Sigmoid colon (tissue), 7 donors: Measurements from ENCODE around the gene EHBP1L1. TPM values are rescaled to one million over a fixed set of nuclear protein-coding genes. Genes with fewer than 3 reads are reported as not detected.

Experiments
- DNase-seq: peaks from one replicate; pipeline ENCODE4 v3.0.0-alpha.2; 2019
- H3K27ac ChIP-seq, 4 donors: fragments of 200-600 bp; sonication (generic); one replicate each; pipeline ENCODE4 v1.5.1; 2016 to 2019; ENCODE audit warnings: mild to moderate bottlenecking in 1 of 4
- H3K27me3 ChIP-seq, 3 donors: fragments of 200-600 bp; sonication (generic); one replicate each; pipeline ENCODE4 v1.5.1; 2019; ENCODE audit warnings: mild to moderate bottlenecking in 1 of 3
- H3K36me3 ChIP-seq, 4 donors: fragments of 200-600 bp; sonication (generic); one replicate each; pipeline ENCODE4 v1.5.1; 2016 to 2019
- H3K4me1 ChIP-seq, 4 donors: fragments of 200-600 bp; sonication (generic); one replicate each; pipeline ENCODE4 v1.5.1; 2017 to 2019
- H3K4me3 ChIP-seq, 4 donors: fragments of 200-600 bp; sonication (generic); one replicate each; pipeline ENCODE4 v1.5.1; 2017 to 2019; ENCODE audit warnings: mild to moderate bottlenecking in 2 of 4, moderate library complexity in 1 of 4
- H3K9me3 ChIP-seq, 4 donors: fragments of 200-600 bp in 3 of 4; sonication (generic) in 3 of 4; one replicate each; pipeline versions ENCODE4 v1.5.1 to v1.6.1; 2013 to 2019
- EP300 ChIP-seq, 4 donors: sonication (generic); formaldehyde crosslinking; IDR thresholded peaks; one replicate each; pipeline ENCODE4 v1.6.1; 2017; ENCODE audit warnings: antibody characterized with exemption in 4 of 4
- POLR2A ChIP-seq, 2 donors: fragments of 450-650 bp; IDR thresholded peaks; one replicate each; pipeline ENCODE4 v1.6.1; 2016; ENCODE audit warnings: antibody characterized with exemption in 2 of 2, mild to moderate bottlenecking in 2 of 2, moderate library complexity in 2 of 2
- POLR2AphosphoS5 ChIP-seq, 4 donors: sonication (generic); formaldehyde crosslinking; IDR thresholded peaks; one replicate each; pipeline ENCODE4 v1.6.1; 2017; ENCODE audit warnings: antibody characterized with exemption in 4 of 4
- WGBS, 2 donors: extraction: QIAGEN DNeasy Blood & Tissue Kit; methylation state at CpG; one replicate each; pipeline ENCODE4 v1.1.7; 2013; 5-methylcytosine and 5-hydroxymethylcytosine counted together
- intact Hi-C: fragments of 100-400 bp; cut with DNase I; formaldehyde crosslinking; loops from one replicate; pipeline ENCODE4 v1.15.1; 2023
- polyA plus RNA-seq, 3 donors: library from polyadenylated mRNA; stranded (reverse); fragments of 200-250 nt; gene quantifications; one replicate each; pipeline ENCODE4 v1.2.3, GENCODE V29; 2013
- total RNA-seq, 4 donors: library from RNA; depleted of rRNA; stranded (reverse); fragments of >200 nt; gene quantifications; one replicate each; pipeline ENCODE4 v1.1.0, GENCODE V29; 2016
- TF ChIP-seq, protein P1 (sequence below), 4 experiments: fragments of 450-650 bp in 3 of 4; fragments of 200-600 bp in 1 of 4; IDR thresholded peaks; one replicate each; pipeline ENCODE4 v1.5.1; 2016 to 2019; ENCODE audit warnings: antibody characterized with exemption in 4 of 4, mild to moderate bottlenecking in 3 of 4, moderate library complexity in 2 of 4
- donor health status: healthy with polysubstance abuse.
- donor health status: Bipolar disorder and iron deficiency.
- donor health status: healthy.

EHBP1L1 gene
- total and polyA plus RNA-seq, 7 donors = 31.2 to 366 (median 148) TPM

DNA sequence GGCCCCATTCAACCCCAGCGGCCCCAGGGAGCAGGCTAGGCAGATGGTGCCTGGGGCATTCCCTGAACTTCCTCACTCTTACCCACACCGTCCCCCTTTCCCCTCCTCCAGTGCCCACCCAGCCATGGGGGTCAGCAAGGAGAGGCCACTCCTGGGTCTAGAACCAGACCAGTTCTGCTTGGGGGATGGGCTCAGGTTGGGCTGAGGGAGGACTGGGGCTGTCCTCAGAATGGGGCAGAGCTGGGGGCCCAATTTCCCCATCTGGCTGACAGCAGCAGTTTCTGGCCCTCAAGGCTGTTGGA, 38.6 kb upstream of the EHBP1L1 start:
- 84 to 88% methylated on average over 2 of the region's 2 CpGs for WGBS, 2 donors

DNA sequence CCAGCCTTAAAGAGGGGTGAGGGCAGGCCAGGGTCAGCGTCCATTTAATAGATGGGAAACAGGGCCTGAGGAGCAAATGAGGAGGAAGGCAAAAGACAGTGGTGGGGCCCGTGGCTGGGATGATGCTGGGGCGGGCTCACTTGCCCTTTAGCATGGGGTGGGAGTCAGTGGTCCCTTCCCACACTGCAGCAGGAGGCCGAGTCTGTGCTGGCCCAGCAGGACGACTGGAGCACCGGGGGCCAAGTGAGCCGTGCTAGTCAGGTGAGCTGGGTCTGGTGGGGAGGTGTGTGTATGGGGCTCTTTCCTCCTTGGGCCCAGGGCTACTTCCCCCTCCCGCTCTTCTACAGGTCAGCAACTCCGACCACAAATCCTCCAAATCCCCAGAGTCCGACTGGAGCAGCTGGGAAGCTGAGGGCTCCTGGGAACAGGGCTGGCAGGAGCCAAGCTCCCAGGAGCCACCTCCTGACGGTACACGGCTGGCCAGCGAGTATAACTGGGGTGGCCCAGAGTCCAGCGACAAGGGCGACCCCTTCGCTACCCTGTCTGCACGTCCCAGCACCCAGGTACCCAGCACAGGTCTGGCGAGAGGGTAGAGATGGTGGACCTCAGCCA, 38.1 kb upstream of the EHBP1L1 start:
- H3K4me1 ChIP-seq = peaks cover 0 to 30% (median 26%) of the 10 kb centered on the region in 4 donors

More for the DNA sequence above, 38.6 kb upstream of the EHBP1L1 start:
- TF ChIP-seq POLR2A (IDR thresholded peaks at IDR 0.05) (no peak), POLR2AphosphoS5 (IDR thresholded peaks at IDR 0.05) (no peak), EP300 (IDR thresholded peaks at IDR 0.05) (no peak)
- TF ChIP-seq, protein P1, sequence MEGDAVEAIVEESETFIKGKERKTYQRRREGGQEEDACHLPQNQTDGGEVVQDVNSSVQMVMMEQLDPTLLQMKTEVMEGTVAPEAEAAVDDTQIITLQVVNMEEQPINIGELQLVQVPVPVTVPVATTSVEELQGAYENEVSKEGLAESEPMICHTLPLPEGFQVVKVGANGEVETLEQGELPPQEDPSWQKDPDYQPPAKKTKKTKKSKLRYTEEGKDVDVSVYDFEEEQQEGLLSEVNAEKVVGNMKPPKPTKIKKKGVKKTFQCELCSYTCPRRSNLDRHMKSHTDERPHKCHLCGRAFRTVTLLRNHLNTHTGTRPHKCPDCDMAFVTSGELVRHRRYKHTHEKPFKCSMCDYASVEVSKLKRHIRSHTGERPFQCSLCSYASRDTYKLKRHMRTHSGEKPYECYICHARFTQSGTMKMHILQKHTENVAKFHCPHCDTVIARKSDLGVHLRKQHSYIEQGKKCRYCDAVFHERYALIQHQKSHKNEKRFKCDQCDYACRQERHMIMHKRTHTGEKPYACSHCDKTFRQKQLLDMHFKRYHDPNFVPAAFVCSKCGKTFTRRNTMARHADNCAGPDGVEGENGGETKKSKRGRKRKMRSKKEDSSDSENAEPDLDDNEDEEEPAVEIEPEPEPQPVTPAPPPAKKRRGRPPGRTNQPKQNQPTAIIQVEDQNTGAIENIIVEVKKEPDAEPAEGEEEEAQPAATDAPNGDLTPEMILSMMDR (IDR thresholded peaks at IDR 0.05) = no peak
- no peaks in the 10 kb centered on the region for H3K27me3 ChIP-seq
- intact Hi-C loops = no loop called here
- no peak for DNase-seq
- H3K36me3 ChIP-seq = peaks cover 7 to 70% (median 38%) of the 10 kb centered on the region in 4 donors
- no peaks in the 10 kb centered on the region for H3K9me3 ChIP-seq
- H3K27ac ChIP-seq = no peak overlapping the region
- H3K4me3 ChIP-seq = no peak overlapping the region
- peaks cover 0 to 30% (median 26%) of the 10 kb centered on the region in 4 donors for H3K4me1 ChIP-seq

DNA sequence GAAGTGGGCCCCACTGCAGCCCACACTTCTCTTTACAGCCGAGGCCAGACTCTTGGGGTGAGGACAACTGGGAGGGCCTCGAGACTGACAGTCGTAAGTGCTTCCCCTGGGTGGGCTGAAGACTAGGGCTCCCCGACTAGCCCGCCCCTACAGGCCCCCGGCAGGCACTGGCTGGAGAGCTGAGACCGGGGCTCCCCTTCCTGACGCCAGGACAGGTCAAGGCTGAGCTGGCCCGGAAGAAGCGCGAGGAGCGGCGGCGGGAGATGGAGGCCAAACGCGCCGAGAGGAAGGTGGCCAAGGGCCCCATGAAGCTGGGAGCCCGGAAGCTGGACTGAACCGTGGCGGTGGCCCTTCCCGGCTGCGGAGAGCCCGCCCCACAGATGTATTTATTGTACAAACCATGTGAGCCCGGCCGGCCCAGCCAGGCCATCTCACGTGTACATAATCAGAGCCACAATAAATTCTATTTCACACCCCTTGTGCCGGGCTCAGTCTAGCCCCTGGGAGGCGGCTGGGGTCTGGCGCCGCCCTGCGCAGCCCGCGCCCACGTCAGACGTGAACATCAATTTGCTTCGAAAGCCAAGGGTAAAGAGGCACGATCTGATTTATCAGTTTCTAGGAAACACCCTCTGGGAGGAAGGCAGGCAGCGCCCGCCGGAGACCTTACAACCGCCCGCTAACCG, 37.5 kb upstream of the EHBP1L1 start:
- H3K27me3 ChIP-seq = no peaks in the 10 kb centered on the region
- peaks cover 0 to 30% (median 26%) of the 10 kb centered on the region in 4 donors for H3K4me1 ChIP-seq
- peak overlapping the region in 1 of 4 donors; percentile 94 for H3K27ac ChIP-seq
- 90 to 91% methylated on average over 43 of the region's 43 CpGs for WGBS, 2 donors
- TF ChIP-seq POLR2AphosphoS5 (IDR thresholded peaks at IDR 0.05) (peak in 1 of 4 donors; percentile 15), POLR2A (IDR thresholded peaks at IDR 0.05) (no peak)
- peak; percentile 68 for DNase-seq
- no peak overlapping the region for H3K4me3 ChIP-seq
- intact Hi-C loops = no loop called here
- H3K36me3 ChIP-seq = peaks cover 0 to 67% (median 29%) of the 10 kb centered on the region in 4 donors
- no peaks in the 10 kb centered on the region for H3K9me3 ChIP-seq

More for the DNA sequence above, 38.1 kb upstream of the EHBP1L1 start:
- Histone ChIP-seq H3K27ac (no peak overlapping the region), H3K27me3 (no peaks in the 10 kb centered on the region), H3K9me3 (no peaks in the 10 kb centered on the region), H3K36me3 (peaks cover 2 to 67% (median 34%) of the 10 kb centered on the region in 4 donors), H3K4me3 (no peak overlapping the region)
- TF ChIP-seq POLR2A (IDR thresholded peaks at IDR 0.05) (no peak), EP300 (IDR thresholded peaks at IDR 0.05) (no peak), POLR2AphosphoS5 (IDR thresholded peaks at IDR 0.05) (no peak)
- TF ChIP-seq, protein P1 (IDR thresholded peaks at IDR 0.05) = no peak
- WGBS, 2 donors = 88 to 89% methylated on average over 18 of the region's 18 CpGs
- DNase-seq = peak; percentile 64
- intact Hi-C loops = no loop called here

DNA sequence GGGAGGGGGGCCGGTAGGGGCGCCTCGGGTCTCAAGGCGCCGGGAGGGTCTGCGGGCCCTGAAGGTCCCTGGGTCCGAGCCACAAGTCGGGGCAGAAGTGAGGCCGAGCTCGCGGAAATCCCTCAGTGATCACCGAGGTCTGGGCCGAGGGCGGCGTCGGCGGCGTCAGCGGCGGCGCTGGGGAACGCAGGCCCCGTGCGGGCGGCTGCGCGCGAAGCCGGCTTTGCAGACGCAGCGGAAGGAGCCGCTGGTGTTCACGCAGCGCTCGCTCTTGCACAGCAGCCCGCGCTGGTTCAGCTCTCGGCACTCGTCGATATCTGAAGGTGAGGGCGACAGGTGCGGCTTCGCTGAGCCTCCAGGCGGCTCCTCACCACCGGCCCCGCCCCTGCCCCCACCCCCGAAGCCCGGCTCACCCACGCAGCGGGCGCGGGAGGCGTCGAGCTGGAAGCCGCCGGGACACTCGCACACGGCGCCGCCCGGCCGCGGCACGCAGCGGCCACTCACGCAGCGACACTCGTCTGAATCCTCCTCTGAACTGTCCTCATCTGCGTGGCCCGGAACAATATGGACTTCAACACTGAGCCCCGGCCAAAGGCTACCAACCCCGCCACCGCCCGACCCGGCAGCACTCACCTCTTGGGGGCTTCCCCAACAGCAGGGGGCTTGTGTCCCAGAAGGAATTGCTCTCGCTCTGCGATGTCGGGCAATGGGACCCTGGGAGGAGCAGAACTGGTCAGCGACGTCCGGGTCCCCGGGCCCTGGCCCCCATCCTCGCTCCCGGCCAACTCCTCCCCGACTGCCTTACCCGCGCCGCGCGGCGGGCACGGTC, 36.7 kb upstream of the EHBP1L1 start:
- TF ChIP-seq POLR2A (IDR thresholded peaks at IDR 0.05) (no peak), POLR2AphosphoS5 (IDR thresholded peaks at IDR 0.05) (peak in 1 of 4 donors; percentile 1)
- Histone ChIP-seq H3K9me3 (no peaks in the 10 kb centered on the region), H3K27me3 (no peaks in the 10 kb centered on the region), H3K4me1 (peaks cover 0 to 30% (median 26%) of the 10 kb centered on the region in 4 donors), H3K27ac (peak overlapping the region; percentile 90 to 94 (median 91)), H3K36me3 (peaks cover 0 to 63% (median 28%) of the 10 kb centered on the region in 4 donors), H3K4me3 (peak overlapping the region in 3 of 4 donors; percentile 50 to 52 (median 51))
- WGBS, 2 donors = 89% methylated on average over 92 of the region's 92 CpGs
- peak; percentile 70 for DNase-seq
- intact Hi-C loops = no loop called here

DNA sequence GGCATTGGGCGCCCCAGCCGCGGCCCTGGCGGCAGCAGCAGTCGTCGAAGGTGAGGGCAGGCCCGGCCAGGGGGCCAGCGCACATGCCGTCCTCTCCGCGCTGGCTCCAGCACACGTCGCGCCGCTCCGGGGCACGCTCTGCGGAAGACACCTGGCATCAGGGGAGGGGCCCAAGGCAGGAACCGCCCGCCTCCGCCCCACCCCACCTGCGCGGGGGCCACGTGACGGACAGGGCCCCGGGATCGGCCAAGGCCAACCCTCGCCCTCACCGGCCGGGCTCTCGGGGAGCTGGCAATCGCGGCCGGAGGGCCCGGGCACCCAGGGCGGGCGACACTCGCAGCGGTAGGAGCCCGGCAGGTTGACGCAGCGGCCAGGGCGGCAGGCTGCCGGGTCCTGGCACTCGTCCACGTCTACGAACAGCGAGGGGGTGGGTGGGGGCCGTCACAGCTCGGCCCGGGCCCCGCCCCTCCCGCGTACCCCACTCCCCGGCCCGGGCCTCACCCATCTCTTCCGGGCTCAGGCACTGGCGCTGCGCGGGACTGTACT, 36.0 kb upstream of the EHBP1L1 start:
- no peak for DNase-seq
- 5 to 15% methylated on average over 60 of the region's 60 CpGs for WGBS, 2 donors

More for the DNA sequence above, 36.0 kb upstream of the EHBP1L1 start:
- Histone ChIP-seq H3K27me3 (no peaks in the 10 kb centered on the region), H3K27ac (peak overlapping the region; percentile 90 to 94 (median 91)), H3K9me3 (no peaks in the 10 kb centered on the region), H3K36me3 (peaks cover 0 to 56% (median 28%) of the 10 kb centered on the region in 4 donors), H3K4me3 (peak overlapping the region; percentile 31 to 52 (median 50)), H3K4me1 (peaks cover 0 to 30% (median 26%) of the 10 kb centered on the region in 4 donors)
- intact Hi-C loops = loop anchor here (1.0 to 5.0 kb wide), 3 partner anchors 17 to 67 kb away; no protein-coding TSS in a partner anchor
- TF ChIP-seq POLR2A (IDR thresholded peaks at IDR 0.05) = no peak
- TF ChIP-seq EP300 (IDR thresholded peaks at IDR 0.05) = no peak
- no peak for TF ChIP-seq POLR2AphosphoS5 (IDR thresholded peaks at IDR 0.05)
- TF ChIP-seq, protein P1 (IDR thresholded peaks at IDR 0.05) = no peak
